Measurements from ENCODE around the gene RASGRF1. TPM values are rescaled to one million over a fixed set of nuclear protein-coding genes. Genes with fewer than 3 reads are reported as not detected.

RASGRF1 gene
- total RNA-seq, 1 donor from 2014 or later, result 82.6 TPM

- Histone ChIP-seq H3K9me3 (no peaks in the 10 kb centered on the region), H3K27ac (no peak overlapping the region), H3K36me3 (no peaks in the 10 kb centered on the region), H3K4me3 (no peak overlapping the region), H3K4me1 (peaks cover 15% of the 10 kb centered on the region), H3K27me3 (ENCODE audit: low read depth) (peaks cover 59% of the 10 kb centered on the region)
- no peak for DNase-seq
- ATAC-seq, result no peak
- intact Hi-C loops (cut with DNase I), result no loop called here
- TF ChIP-seq, protein P1, sequence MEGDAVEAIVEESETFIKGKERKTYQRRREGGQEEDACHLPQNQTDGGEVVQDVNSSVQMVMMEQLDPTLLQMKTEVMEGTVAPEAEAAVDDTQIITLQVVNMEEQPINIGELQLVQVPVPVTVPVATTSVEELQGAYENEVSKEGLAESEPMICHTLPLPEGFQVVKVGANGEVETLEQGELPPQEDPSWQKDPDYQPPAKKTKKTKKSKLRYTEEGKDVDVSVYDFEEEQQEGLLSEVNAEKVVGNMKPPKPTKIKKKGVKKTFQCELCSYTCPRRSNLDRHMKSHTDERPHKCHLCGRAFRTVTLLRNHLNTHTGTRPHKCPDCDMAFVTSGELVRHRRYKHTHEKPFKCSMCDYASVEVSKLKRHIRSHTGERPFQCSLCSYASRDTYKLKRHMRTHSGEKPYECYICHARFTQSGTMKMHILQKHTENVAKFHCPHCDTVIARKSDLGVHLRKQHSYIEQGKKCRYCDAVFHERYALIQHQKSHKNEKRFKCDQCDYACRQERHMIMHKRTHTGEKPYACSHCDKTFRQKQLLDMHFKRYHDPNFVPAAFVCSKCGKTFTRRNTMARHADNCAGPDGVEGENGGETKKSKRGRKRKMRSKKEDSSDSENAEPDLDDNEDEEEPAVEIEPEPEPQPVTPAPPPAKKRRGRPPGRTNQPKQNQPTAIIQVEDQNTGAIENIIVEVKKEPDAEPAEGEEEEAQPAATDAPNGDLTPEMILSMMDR (IDR thresholded peaks at IDR 0.05), result no peak
Measured at GRCh38 chr15:79094611-79095021, 4.0 kb upstream of the RASGRF1 start.

DNA sequence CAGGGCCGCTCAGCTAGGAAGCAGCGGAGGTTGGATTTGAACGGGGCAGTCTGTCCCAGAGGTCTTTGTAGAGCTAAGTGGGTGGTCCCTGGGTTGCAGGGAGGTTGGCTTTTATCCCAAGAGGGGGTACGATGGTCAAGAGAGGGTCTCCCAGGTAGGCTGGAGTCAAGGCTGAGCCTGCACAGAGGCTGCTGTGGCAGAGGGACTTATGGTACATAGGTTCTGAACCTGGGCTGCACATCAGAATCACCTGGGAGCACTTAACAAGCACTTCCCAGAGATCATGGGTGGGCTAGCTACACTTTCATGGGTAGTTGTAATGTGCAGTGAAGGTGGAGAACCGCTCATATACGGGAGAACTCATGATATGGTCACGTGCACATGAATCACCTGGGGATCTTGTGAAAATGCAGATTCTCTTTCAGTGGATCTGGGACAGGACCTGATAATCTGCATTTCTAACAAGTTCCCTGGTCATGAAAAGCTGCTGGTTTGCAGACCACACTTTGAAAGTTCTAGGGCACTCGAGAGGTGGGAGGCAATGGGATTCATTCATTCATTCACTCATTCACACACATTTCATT lies 2.9 kb upstream of the RASGRF1 start:
- H3K27ac ChIP-seq, result no peak overlapping the region
- peaks cover 64% of the 10 kb centered on the region for H3K27me3 ChIP-seq (ENCODE audit: low read depth)
- intact Hi-C loops (cut with DNase I), result no loop called here
- TF ChIP-seq, protein P1 (IDR thresholded peaks at IDR 0.05), result no peak
- peaks cover 15% of the 10 kb centered on the region for H3K4me1 ChIP-seq
- no peak for DNase-seq
- no peaks in the 10 kb centered on the region for H3K9me3 ChIP-seq
- H3K4me3 ChIP-seq, result no peak overlapping the region
- ATAC-seq, result no peak
- no peaks in the 10 kb centered on the region for H3K36me3 ChIP-seq

GRCh38 chr15:79092382-79092781 lies 1.8 kb upstream of the RASGRF1 start:
- TF ChIP-seq, protein P1 (IDR thresholded peaks at IDR 0.05), result no peak
- intact Hi-C loops (cut with DNase I), result no loop called here
- ATAC-seq (peak in 1 of 2 donors; percentile 22), DNase-seq (no peak)
- H3K27me3 ChIP-seq (ENCODE audit: low read depth), result peaks cover 62% of the 10 kb centered on the region
- no peak overlapping the region for H3K4me3 ChIP-seq
- no peak overlapping the region for H3K27ac ChIP-seq
- no peaks in the 10 kb centered on the region for H3K9me3 ChIP-seq
- peaks cover 15% of the 10 kb centered on the region for H3K4me1 ChIP-seq
- no peaks in the 10 kb centered on the region for H3K36me3 ChIP-seq

DNA sequence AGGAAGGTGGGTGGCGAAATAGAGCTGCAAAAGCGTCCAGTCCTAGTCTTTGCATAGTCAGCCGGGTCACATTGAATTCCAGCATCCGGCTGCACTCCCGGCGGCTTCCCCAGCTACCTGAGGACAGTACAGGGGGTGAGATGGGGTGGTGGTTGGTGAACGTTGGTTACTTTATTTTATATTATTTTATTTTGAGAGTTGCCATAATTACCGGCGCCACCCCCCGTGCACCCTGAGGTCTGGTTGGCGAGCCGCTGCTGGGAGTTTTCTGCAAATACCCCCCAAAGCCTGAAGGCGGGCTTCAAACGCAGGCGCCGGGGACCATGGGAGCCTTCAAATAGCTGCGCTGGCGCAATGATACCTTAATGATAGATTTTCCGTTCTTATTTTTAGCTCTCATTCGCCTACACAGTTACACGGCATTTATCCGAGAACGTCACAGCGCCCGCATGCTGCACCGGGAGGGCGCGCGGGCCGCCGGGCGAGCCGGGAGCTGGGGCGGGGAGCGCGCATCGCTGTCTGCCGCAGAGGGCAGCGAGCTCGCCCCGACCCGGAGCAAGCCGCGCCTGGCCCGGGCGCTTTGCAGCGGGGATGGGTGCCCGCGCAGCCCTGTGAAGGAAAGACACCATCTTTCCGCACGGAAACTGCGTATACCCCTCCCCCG lies 756 bp upstream of the RASGRF1 start:
- no peaks in the 10 kb centered on the region for H3K36me3 ChIP-seq
- no peaks in the 10 kb centered on the region for H3K9me3 ChIP-seq
- H3K4me3 ChIP-seq, result peak overlapping the region; percentile 26
- intact Hi-C loops (cut with DNase I), result no loop called here
- TF ChIP-seq, protein P1 (IDR thresholded peaks at IDR 0.05), result no peak
- H3K27ac ChIP-seq, result no peak overlapping the region
- peak; percentile 31 to 38 for ATAC-seq
- H3K27me3 ChIP-seq (ENCODE audit: low read depth), result peaks cover 66% of the 10 kb centered on the region
- peaks cover 15% of the 10 kb centered on the region for H3K4me1 ChIP-seq
- DNase-seq, result no peak

DNA sequence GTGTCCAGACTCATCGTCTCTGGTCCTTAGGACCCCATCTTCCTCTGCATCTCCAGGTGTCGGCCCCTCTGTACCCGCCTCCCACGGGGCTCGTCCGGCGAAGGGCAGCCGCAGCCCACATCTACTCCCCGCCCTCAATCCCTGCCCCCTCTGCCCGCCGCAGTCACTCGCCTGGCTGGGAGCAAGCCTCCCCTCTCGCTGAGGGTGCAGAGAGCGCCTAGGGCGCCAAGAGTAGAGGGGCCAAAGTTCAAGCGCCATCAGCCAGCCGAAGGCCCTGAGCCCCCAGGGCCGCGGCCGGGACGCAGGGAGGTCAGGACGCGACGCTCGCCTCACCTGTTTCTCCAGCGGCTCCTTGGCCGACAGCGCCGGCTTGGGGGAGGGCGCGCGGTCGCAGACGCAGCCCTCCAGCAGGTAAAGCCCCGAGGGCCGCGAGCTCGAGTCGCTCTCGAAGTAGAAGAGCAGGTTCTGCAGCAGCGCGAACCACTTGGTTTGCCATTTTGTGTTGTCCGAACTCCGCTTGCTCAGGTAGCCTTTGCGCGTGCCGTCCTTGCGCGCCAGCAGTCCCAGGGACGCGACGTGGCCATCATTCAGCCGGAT lies 592 bp downstream of the RASGRF1 start:
- Histone ChIP-seq H3K27ac (no peak overlapping the region), H3K36me3 (no peaks in the 10 kb centered on the region), H3K9me3 (no peaks in the 10 kb centered on the region), H3K4me3 (peak overlapping the region; percentile 37), H3K27me3 (ENCODE audit: low read depth) (peaks cover 72% of the 10 kb centered on the region), H3K4me1 (peaks cover 15% of the 10 kb centered on the region)
- intact Hi-C loops (cut with DNase I), result no loop called here
- DNase-seq, result no peak
- TF ChIP-seq, protein P1 (IDR thresholded peaks at IDR 0.05), result no peak
- peak in 1 of 2 donors; percentile 15 for ATAC-seq
